ENCODE results near the gene HCAR1.

DNA sequence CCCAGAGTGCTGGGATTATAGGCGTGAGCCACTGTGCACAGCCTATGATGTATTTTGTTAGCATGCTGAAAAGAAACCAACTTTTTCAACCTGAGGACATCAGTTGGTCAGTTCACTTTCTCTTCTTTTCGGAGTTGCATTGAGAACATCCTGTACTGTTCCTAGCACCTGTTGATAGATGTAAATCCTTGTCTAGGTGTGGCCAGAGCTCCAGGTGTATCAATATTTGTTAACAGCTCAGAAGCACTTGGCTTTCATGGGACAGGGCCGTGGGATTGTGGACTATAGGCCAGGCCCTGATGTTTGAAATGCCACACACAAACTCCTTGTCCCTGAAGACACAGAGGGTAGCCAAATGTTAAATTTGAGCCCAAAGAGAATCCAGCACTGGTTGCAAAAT, 42.4 kb downstream of the HCAR1 start:
- TF ChIP-seq, protein P1, sequence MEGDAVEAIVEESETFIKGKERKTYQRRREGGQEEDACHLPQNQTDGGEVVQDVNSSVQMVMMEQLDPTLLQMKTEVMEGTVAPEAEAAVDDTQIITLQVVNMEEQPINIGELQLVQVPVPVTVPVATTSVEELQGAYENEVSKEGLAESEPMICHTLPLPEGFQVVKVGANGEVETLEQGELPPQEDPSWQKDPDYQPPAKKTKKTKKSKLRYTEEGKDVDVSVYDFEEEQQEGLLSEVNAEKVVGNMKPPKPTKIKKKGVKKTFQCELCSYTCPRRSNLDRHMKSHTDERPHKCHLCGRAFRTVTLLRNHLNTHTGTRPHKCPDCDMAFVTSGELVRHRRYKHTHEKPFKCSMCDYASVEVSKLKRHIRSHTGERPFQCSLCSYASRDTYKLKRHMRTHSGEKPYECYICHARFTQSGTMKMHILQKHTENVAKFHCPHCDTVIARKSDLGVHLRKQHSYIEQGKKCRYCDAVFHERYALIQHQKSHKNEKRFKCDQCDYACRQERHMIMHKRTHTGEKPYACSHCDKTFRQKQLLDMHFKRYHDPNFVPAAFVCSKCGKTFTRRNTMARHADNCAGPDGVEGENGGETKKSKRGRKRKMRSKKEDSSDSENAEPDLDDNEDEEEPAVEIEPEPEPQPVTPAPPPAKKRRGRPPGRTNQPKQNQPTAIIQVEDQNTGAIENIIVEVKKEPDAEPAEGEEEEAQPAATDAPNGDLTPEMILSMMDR (IDR thresholded peaks at IDR 0.05; ENCODE audit: low read length), result no peak
- TF ChIP-seq EZH2 (IDR thresholded peaks at IDR 0.05; ENCODE audit: borderline replicate concordance, low read length), result no peak
